NT2/D1 (cell line): Measurements from ENCODE around the gene GNE.
"Not testable (repeated sequence)": the region's sequence is repeated elsewhere in the genome, so short reads cannot be mapped to it uniquely, and the experiment has no call there.

Experiments used
- DNase-seq: peaks from one replicate; pipeline ENCODE4 v3.0.0-alpha.2; 2011; ENCODE audit warnings: low read depth, low spot score
- H3K27me3 ChIP-seq: 2 replicates; pipeline ENCODE4 v1.6.0; 2011; ENCODE audit warnings: mild to moderate bottlenecking; ENCODE audit not compliant: insufficient read length, insufficient read depth
- H3K36me3 ChIP-seq: 2 replicates; pipeline ENCODE4 v1.6.1; 2011; ENCODE audit warnings: mild to moderate bottlenecking, low read length, mixed read lengths; ENCODE audit not compliant: insufficient read depth, insufficient read length
- H3K4me1 ChIP-seq: 2 replicates; pipeline ENCODE4 v1.5.1; 2011; ENCODE audit not compliant: insufficient read depth, insufficient read length
- H3K4me3 ChIP-seq: 2 replicates; pipeline ENCODE4 v1.5.1; 2011; ENCODE audit warnings: low read depth; ENCODE audit not compliant: insufficient read length
- H3K9ac ChIP-seq: 2 replicates; pipeline ENCODE4 v1.6.0; 2011; ENCODE audit warnings: low read depth; ENCODE audit not compliant: insufficient read length
- H3K9me3 ChIP-seq: 2 replicates; pipeline ENCODE4 v1.5.1; 2011; ENCODE audit warnings: mild to moderate bottlenecking, low read length; ENCODE audit not compliant: insufficient read depth
- SUZ12 ChIP-seq: IDR thresholded peaks from 2 replicates; pipeline ENCODE4 v1.6.1; 2011; ENCODE audit not compliant: insufficient read length, insufficient read depth; ENCODE audit errors: extremely low read depth
- YY1 ChIP-seq: IDR thresholded peaks from 2 replicates; pipeline ENCODE4 v1.6.1; 2011; ENCODE audit not compliant: insufficient read length, insufficient read depth
- ZNF274 ChIP-seq: IDR thresholded peaks from 2 replicates; pipeline ENCODE4 v1.6.1; 2011; ENCODE audit warnings: mild to moderate bottlenecking, low read depth, low read length

GNE gene

GRCh38 chr9:36268007-36268427 is 9.8 kb upstream of the GNE start:
- H3K9me3 ChIP-seq: no peaks in the 10 kb centered on the region
- no peak overlapping the region for H3K9ac ChIP-seq
- TF ChIP-seq YY1 (no peak), ZNF274 (no peak), SUZ12 (no peak)
- DNase-seq: no peak
- no peaks in the 10 kb centered on the region for H3K4me1 ChIP-seq
- H3K27me3 ChIP-seq: no peaks in the 10 kb centered on the region
- no peaks in the 10 kb centered on the region for H3K36me3 ChIP-seq
- no peak overlapping the region for H3K4me3 ChIP-seq

- H3K9ac ChIP-seq: no peak overlapping the region
- H3K9me3 ChIP-seq: no peaks in the 10 kb centered on the region
- no peak for DNase-seq
- no peaks in the 10 kb centered on the region for H3K36me3 ChIP-seq
- H3K4me3 ChIP-seq: no peak overlapping the region
- TF ChIP-seq YY1 (no peak), ZNF274 (no peak), SUZ12 (no peak)
- no peaks in the 10 kb centered on the region for H3K27me3 ChIP-seq
- H3K4me1 ChIP-seq: no peaks in the 10 kb centered on the region
Observed at GRCh38 chr9:36264896-36265295, 6.6 kb upstream of the GNE start.

- Histone ChIP-seq H3K4me3 (no peak overlapping the region), H3K4me1 (no peaks in the 10 kb centered on the region), H3K36me3 (no peaks in the 10 kb centered on the region), H3K9ac (no peak overlapping the region), H3K27me3 (no peaks in the 10 kb centered on the region), H3K9me3 (no peaks in the 10 kb centered on the region)
- DNase-seq: no peak
- TF ChIP-seq ZNF274: no peak
- no peak for TF ChIP-seq YY1
- TF ChIP-seq SUZ12: no peak
Observed at GRCh38 chr9:36263683-36264082, 5.4 kb upstream of the GNE start.

- no peak for TF ChIP-seq YY1
- no peak for TF ChIP-seq ZNF274
- TF ChIP-seq SUZ12: no peak
- H3K36me3 ChIP-seq: no peaks in the 10 kb centered on the region
- peak overlapping the region; percentile 91 for H3K9ac ChIP-seq
- no peak for DNase-seq
- no peaks in the 10 kb centered on the region for H3K27me3 ChIP-seq
- peak overlapping the region; percentile 68 for H3K4me3 ChIP-seq
- no peaks in the 10 kb centered on the region for H3K4me1 ChIP-seq
- no peaks in the 10 kb centered on the region for H3K9me3 ChIP-seq
Observed at GRCh38 chr9:36258996-36259533, 817 bp upstream of the GNE start.

GRCh38 chr9:36251428-36251827 is 6.8 kb downstream of the GNE start:
- Histone ChIP-seq H3K36me3 (peaks cover 8% of the 10 kb centered on the region), H3K4me3 (no peak overlapping the region), H3K9ac (no peak overlapping the region), H3K4me1 (no peaks in the 10 kb centered on the region), H3K9me3 (no peaks in the 10 kb centered on the region), H3K27me3 (no peaks in the 10 kb centered on the region)
- no peak for TF ChIP-seq ZNF274
- no peak for TF ChIP-seq SUZ12
- no peak for TF ChIP-seq YY1
- no peak for DNase-seq

- TF ChIP-seq YY1 (no peak), ZNF274 (no peak), SUZ12 (no peak)
- DNase-seq: no peak
- no peak overlapping the region for H3K4me3 ChIP-seq
- H3K9ac ChIP-seq: no peak overlapping the region
- H3K36me3 ChIP-seq: peaks cover 21% of the 10 kb centered on the region
- no peaks in the 10 kb centered on the region for H3K9me3 ChIP-seq
- no peaks in the 10 kb centered on the region for H3K4me1 ChIP-seq
- H3K27me3 ChIP-seq: no peaks in the 10 kb centered on the region
Observed at GRCh38 chr9:36250079-36250478, 8.2 kb downstream of the GNE start.

- DNase-seq: no peak
- TF ChIP-seq YY1 (no peak), SUZ12 (no peak), ZNF274 (no peak)
- Histone ChIP-seq H3K4me1 (no peaks in the 10 kb centered on the region), H3K36me3 (peaks cover 26% of the 10 kb centered on the region), H3K4me3 (no peak overlapping the region), H3K9ac (no peak overlapping the region), H3K27me3 (no peaks in the 10 kb centered on the region), H3K9me3 (no peaks in the 10 kb centered on the region)
Observed at GRCh38 chr9:36249189-36249588, 9.1 kb downstream of the GNE start.

- not testable (repeated sequence) for H3K9ac ChIP-seq, H3K4me1 ChIP-seq, H3K9me3 ChIP-seq, H3K27me3 ChIP-seq, H3K4me3 ChIP-seq, DNase-seq
- peaks cover 35% of the 10 kb centered on the region for H3K36me3 ChIP-seq
Observed at GRCh38 chr9:36248061-36248460, 10.2 kb downstream of the GNE start.
